Uterus (tissue), 4 donors: ENCODE data around the gene NCOR2. TPM values are rescaled to one million over a fixed set of nuclear protein-coding genes. Genes with fewer than 3 reads are reported as not detected.
A peak's percentile ranks its signal among the peaks of the same experiment; 100 is the strongest.

Experiments used
- DNase-seq, 2 donors: peaks; one replicate each; pipeline ENCODE4 v3.0.0-alpha.2; 2019 to 2020
- H3K27ac ChIP-seq, 2 donors: fragments of 200-600 bp; sonication (generic); 1 replicate in 1 of 2; 2 replicates in 1 of 2; pipeline ENCODE4 v1.5.1; 2016 to 2018
- H3K27me3 ChIP-seq, 2 donors: fragments of 200-600 bp; sonication (generic); one replicate each; pipeline ENCODE4 v1.5.1; 2018 to 2019; ENCODE audit warnings: control low read depth in 1 of 2
- H3K36me3 ChIP-seq, 2 donors: fragments of 200-600 bp; sonication (generic); one replicate each; pipeline ENCODE4 v1.5.1; 2019; ENCODE audit warnings: control low read depth in 1 of 2
- H3K4me1 ChIP-seq, 2 donors: fragments of 200-600 bp; sonication (generic); one replicate each; pipeline ENCODE4 v1.5.1; 2018 to 2019; ENCODE audit warnings: control low read depth in 1 of 2
- H3K4me3 ChIP-seq, 2 donors: fragments of 200-600 bp; sonication (generic); 1 replicate in 1 of 2; 2 replicates in 1 of 2; pipeline ENCODE4 v1.5.1; 2018 to 2019; ENCODE audit warnings: mild to moderate bottlenecking in 1 of 2
- H3K9me3 ChIP-seq, 2 donors: fragments of 200-600 bp; sonication (generic); one replicate each; pipeline ENCODE4 v1.5.1; 2019; ENCODE audit warnings: control low read depth in 1 of 2
- POLR2A ChIP-seq, 2 donors: fragments of 450-650 bp; IDR thresholded peaks; one replicate each; pipeline ENCODE4 v1.6.1; 2016; ENCODE audit warnings: antibody characterized with exemption in 2 of 2, mild to moderate bottlenecking in 1 of 2, moderate library complexity in 1 of 2
- intact Hi-C: fragments of 100-400 bp; cut with DNase I; formaldehyde crosslinking; loops from one replicate; pipeline ENCODE4 v1.15.1; 2023; ENCODE audit warnings: low total_unique reads
- total RNA-seq, 4 donors: library from RNA; depleted of rRNA in 3 of 4; stranded (reverse); fragments of >200 nt in 3 of 4; gene quantifications; one replicate each; pipeline versions ENCODE4 v1.1.0 to v1.2.4, GENCODE V29; 2014 to 2023
- TF ChIP-seq, protein P1 (sequence below), 4 experiments: fragments of 200-600 bp in 2 of 4; fragments of 450-650 bp in 2 of 4; sonication (generic) in 2 of 4; IDR thresholded peaks; one replicate each; pipeline ENCODE4 v1.5.1; 2016 to 2019; ENCODE audit warnings: antibody characterized with exemption in 4 of 4, mild to moderate bottlenecking in 2 of 4, moderate library complexity in 1 of 4
- donor health status: DM: yes; HTN: yes; CAD: no.

The NCOR2 gene
- total RNA-seq, 4 donors from 2014 or later: 65.1 to 436 (median 102) TPM

DNA sequence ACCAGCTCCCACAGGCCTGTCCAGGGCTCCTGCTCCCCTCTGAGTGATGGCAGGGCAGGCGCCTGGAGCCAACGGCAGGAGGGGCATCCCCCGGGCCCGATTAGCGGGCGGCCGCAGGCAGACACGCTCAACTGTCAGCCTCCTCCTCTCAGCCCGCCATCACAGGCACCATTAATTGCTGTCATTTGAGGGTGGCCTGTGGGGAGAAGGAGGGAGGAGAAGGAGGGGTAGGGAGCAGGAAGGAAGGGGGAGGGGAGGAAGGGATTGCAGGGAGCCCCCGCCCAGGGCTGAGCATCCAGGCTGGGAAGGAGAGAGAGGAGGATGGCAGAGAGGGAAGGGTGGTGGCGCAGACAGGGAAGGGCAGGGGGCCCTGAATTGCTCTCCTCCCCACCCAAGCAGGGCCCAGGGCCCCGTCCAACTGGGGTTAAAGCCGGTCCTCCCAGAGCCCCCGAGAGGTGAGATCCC, 36.1 kb downstream of the NCOR2 start:
- peaks cover 0 to 10% of the 10 kb centered on the region in 2 donors for H3K4me1 ChIP-seq
- no peak for TF ChIP-seq POLR2A (IDR thresholded peaks at IDR 0.05)
- TF ChIP-seq, protein P1, sequence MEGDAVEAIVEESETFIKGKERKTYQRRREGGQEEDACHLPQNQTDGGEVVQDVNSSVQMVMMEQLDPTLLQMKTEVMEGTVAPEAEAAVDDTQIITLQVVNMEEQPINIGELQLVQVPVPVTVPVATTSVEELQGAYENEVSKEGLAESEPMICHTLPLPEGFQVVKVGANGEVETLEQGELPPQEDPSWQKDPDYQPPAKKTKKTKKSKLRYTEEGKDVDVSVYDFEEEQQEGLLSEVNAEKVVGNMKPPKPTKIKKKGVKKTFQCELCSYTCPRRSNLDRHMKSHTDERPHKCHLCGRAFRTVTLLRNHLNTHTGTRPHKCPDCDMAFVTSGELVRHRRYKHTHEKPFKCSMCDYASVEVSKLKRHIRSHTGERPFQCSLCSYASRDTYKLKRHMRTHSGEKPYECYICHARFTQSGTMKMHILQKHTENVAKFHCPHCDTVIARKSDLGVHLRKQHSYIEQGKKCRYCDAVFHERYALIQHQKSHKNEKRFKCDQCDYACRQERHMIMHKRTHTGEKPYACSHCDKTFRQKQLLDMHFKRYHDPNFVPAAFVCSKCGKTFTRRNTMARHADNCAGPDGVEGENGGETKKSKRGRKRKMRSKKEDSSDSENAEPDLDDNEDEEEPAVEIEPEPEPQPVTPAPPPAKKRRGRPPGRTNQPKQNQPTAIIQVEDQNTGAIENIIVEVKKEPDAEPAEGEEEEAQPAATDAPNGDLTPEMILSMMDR (IDR thresholded peaks at IDR 0.05): no peak
- peak overlapping the region; percentile 52 to 57 for H3K27ac ChIP-seq

DNA sequence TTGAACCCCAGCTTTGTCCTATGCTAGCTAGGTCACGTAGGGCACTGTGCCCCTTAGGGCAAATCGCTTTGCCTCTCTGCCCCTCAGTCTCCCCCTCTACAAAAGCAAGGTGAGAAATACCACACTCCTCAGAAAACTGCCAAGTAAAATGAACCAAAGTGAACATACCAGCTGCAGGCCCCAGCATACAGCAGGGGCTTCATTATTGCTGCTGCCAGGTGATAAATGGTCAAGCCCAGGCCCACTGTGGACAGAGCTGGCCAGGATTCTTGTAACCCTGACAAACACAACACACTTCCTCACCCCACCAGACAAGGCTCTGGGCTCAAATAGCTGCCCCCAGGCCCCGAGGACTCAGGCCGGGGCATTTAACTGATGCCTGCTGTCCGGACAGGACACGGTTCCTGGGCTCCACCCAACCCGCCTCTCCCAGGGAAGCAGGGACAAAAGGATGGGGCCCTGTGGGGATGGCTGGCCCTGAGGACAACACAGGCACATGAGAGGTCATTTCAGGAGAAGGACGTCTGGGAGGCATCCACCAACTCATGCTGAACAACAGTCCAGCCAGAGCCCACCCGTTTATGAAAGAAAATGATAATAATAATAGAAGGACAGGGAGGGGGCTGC, 36.7 kb downstream of the NCOR2 start:
- H3K36me3 ChIP-seq: no peaks in the 10 kb centered on the region
- intact Hi-C loops: no loop called here
- peaks cover 0 to 10% of the 10 kb centered on the region in 2 donors for H3K4me1 ChIP-seq

More for the DNA sequence above, 36.1 kb downstream of the NCOR2 start:
- H3K27me3 ChIP-seq: no peaks in the 10 kb centered on the region
- peak in 1 of 2 donors; percentile 21 for DNase-seq
- no peaks in the 10 kb centered on the region for H3K36me3 ChIP-seq
- H3K9me3 ChIP-seq: no peaks in the 10 kb centered on the region
- intact Hi-C loops: no loop called here
- H3K4me3 ChIP-seq: no peak overlapping the region

DNA sequence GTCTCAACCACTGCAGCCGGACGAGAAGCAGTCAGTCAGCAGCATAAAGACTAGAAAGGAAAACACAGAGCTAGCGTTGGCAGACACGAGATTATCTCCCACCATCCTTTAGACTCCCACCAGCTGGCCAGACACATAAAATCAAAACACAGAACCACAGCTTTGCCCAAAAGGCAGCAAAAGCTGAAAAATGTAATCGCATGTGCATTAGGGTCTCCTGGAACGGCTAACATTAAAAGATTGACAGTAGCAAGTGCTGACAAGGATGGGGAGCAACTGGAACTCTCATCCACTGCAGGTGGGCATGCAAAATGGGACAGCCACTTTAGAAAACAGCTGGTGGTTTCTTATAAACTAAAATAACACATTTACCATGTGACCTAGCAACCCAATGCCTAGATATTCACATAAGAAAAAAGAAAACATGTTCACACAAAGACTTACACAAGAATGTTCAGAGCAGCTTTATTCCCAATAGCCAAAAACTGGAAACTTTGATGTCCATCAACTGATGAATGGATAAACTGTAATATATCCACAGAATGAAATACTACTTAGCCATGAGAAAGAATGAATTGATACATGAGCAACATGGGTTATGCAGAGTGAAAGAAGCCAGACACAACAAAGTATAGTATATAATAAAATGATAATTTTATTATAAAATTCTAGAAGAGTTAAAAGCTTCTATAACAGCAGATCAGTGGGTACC, 37.7 kb downstream of the NCOR2 start:
- no peak for DNase-seq
- Histone ChIP-seq H3K27ac (no peak overlapping the region), H3K4me3 (no peak overlapping the region), H3K9me3 (no peaks in the 10 kb centered on the region), H3K4me1 (peaks cover 0 to 10% of the 10 kb centered on the region in 2 donors), H3K27me3 (no peaks in the 10 kb centered on the region), H3K36me3 (no peaks in the 10 kb centered on the region)
- no peak for TF ChIP-seq POLR2A (IDR thresholded peaks at IDR 0.05)
- TF ChIP-seq, protein P1 (IDR thresholded peaks at IDR 0.05): no peak
- intact Hi-C loops: no loop called here

More for the DNA sequence above, 36.7 kb downstream of the NCOR2 start:
- H3K9me3 ChIP-seq: no peaks in the 10 kb centered on the region
- no peak overlapping the region for H3K4me3 ChIP-seq
- no peak for DNase-seq
- no peak for TF ChIP-seq POLR2A (IDR thresholded peaks at IDR 0.05)
- TF ChIP-seq, protein P1 (IDR thresholded peaks at IDR 0.05): no peak
- H3K27ac ChIP-seq: peak overlapping the region; percentile 52 to 57
- H3K27me3 ChIP-seq: no peaks in the 10 kb centered on the region

DNA sequence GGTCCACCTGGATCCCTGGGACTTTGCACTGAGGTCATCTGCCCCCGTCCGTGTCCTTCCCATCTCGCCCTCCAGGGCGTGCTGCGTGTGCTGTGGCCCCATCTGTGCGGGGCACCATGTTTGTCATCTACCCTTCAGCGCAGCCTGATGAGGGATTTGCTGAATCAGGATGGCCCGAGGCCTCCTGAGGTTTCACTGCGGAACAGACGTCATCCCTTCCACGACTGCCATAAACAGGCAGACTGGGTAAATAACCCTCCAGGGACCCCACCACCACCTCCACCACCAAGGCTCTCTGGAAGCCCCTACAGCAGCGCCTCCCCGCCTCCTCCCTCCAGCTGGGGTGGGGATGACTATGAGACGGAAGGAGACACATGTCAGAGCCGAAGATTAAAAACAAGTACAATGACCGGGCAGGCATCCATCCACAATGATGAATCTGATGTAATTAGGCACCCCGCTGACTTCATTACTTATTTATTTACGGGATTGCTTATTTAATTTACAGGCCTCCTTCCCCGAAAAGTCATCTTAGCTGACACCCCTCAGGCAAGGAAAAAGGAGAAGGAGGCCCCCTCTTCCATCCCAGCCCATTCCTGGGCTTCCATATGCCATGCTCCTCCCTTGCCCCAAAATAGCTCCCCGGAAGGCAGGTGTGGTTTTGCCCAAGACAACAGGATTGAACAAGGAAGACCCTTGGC, 39.4 kb downstream of the NCOR2 start:
- TF ChIP-seq POLR2A (IDR thresholded peaks at IDR 0.05): no peak
- TF ChIP-seq, protein P1 (IDR thresholded peaks at IDR 0.05): no peak
- Histone ChIP-seq H3K4me1 (peaks cover 0 to 10% of the 10 kb centered on the region in 2 donors), H3K9me3 (no peaks in the 10 kb centered on the region), H3K27ac (peak overlapping the region; percentile 44 to 46), H3K27me3 (no peaks in the 10 kb centered on the region), H3K36me3 (no peaks in the 10 kb centered on the region), H3K4me3 (no peak overlapping the region)
- DNase-seq: no peak
- intact Hi-C loops: no loop called here
